IMR-90 (cell line): ENCODE data around the gene EVI5. TPM values are rescaled to one million over a fixed set of nuclear protein-coding genes. Genes with fewer than 3 reads are reported as not detected.
A peak's percentile ranks its signal among the peaks of the same experiment; 100 is the strongest.
"Not testable (repeated sequence)": the region's sequence is repeated elsewhere in the genome, so short reads cannot be mapped to it uniquely, and the experiment has no call there.

Experiments
- ATAC-seq: fragments of 200-7000 bp; cut with Tn5 transposase; 2 replicates; pipeline ENCODE4 v1.9.1; 2020; ENCODE audit warnings: low read depth, mild to moderate bottlenecking, moderate library complexity
- BruUV-seq: library from RNA; stranded (reverse); fragments of 400-500 nt; replicated peaks from 2 replicates; lab custom pipeline; 2021; lab: Mats Ljungman, UMichigan
- CTCF ChIA-PET: fragments of 300-600 bp; formaldehyde crosslinking; extraction: SDS; loops from one replicate; lab custom pipeline; 2021; ENCODE audit warnings: antibody characterized with exemption; lab: Yijun Ruan, JAX
- POLR2A ChIA-PET: fragments of 300-600 bp; sonication (Branson Sonifier 250); formaldehyde crosslinking; loops from one replicate; lab custom pipeline; 2022; ENCODE audit warnings: antibody characterized with exemption; ENCODE audit not compliant: unreplicated experiment; lab: Charles Lee
- DNase-seq: peaks from one replicate; pipeline ENCODE4 v3.0.0; 2013
- H2AFZ ChIP-seq: replicated peaks from 2 replicates; pipeline ENCODE3; 2013; ENCODE audit warnings: low read length, mild to moderate bottlenecking; ENCODE audit not compliant: poor library complexity
- H2AK5ac ChIP-seq: 2 replicates; pipeline ENCODE4 v1.6.1; 2013; ENCODE audit warnings: low read depth, low read length, inconsistent platforms
- H2AK9ac ChIP-seq: replicated peaks from 2 replicates; pipeline ENCODE3; 2013; ENCODE audit warnings: mild to moderate bottlenecking, low read depth, low read length, moderate library complexity; ENCODE audit not compliant: poor library complexity
- H2BK120ac ChIP-seq: 2 replicates; pipeline ENCODE4 v1.6.1; 2013; ENCODE audit warnings: low read depth, low read length, inconsistent platforms
- H2BK15ac ChIP-seq: 3 replicates; pipeline ENCODE4 v1.6.1; 2013; ENCODE audit warnings: low read depth, low read length, inconsistent platforms
- H2BK20ac ChIP-seq: 2 replicates; pipeline ENCODE4 v1.6.1; 2013; ENCODE audit warnings: low read depth, mild to moderate bottlenecking, inconsistent platforms, low read length, moderate library complexity
- H2BK5ac ChIP-seq: 2 replicates; pipeline ENCODE4 v1.6.1; 2013; ENCODE audit warnings: mild to moderate bottlenecking, low read depth, low read length, inconsistent platforms; ENCODE audit not compliant: poor library complexity, severe bottlenecking
- H3K14ac ChIP-seq: replicated peaks from 2 replicates; pipeline ENCODE4 v1.6.1; 2013; ENCODE audit warnings: low read depth, low read length, inconsistent platforms
- H3K18ac ChIP-seq: 2 replicates; pipeline ENCODE4 v1.6.1; 2013; ENCODE audit warnings: low read depth, low read length, control low read depth
- H3K23ac ChIP-seq: 2 replicates; pipeline ENCODE4 v1.6.1; 2013; ENCODE audit warnings: low read depth, low read length, inconsistent platforms
- H3K27ac ChIP-seq: 2 replicates; pipeline ENCODE4 v1.5.1; 2013; ENCODE audit warnings: mild to moderate bottlenecking, control low read depth, low read length; ENCODE audit not compliant: insufficient read depth
- H3K27me3 ChIP-seq: 2 replicates; pipeline ENCODE4 v1.6.1; 2013; ENCODE audit warnings: low read length; ENCODE audit not compliant: control insufficient read depth, insufficient read depth
- H3K36me3 ChIP-seq: 2 replicates; pipeline ENCODE4 v1.6.1; 2013; ENCODE audit warnings: low read length, mixed read lengths; ENCODE audit not compliant: control insufficient read depth, insufficient read depth
- H3K4ac ChIP-seq: 2 replicates; pipeline ENCODE4 v1.6.1; 2013; ENCODE audit warnings: low read depth, low read length, inconsistent platforms
- H3K4me1 ChIP-seq: 2 replicates; pipeline ENCODE4 v1.6.1; 2013; ENCODE audit warnings: low read length, mixed read lengths; ENCODE audit not compliant: control insufficient read depth, insufficient read depth
- H3K4me2 ChIP-seq: 2 replicates; pipeline ENCODE4 v1.6.1; 2013; ENCODE audit warnings: low read depth, mild to moderate bottlenecking, control low read depth, low read length, moderate library complexity
- H3K4me3 ChIP-seq: 2 replicates; pipeline ENCODE4 v1.5.1; 2013; ENCODE audit warnings: low read depth, mild to moderate bottlenecking, control low read depth, low read length, moderate library complexity; ENCODE audit not compliant: insufficient read depth
- H3K56ac ChIP-seq: 2 replicates; pipeline ENCODE4 v1.6.1; 2013; ENCODE audit warnings: low read length, inconsistent platforms; ENCODE audit not compliant: insufficient read depth; ENCODE audit errors: extremely low read depth
- H3K79me1 ChIP-seq, 2 experiments: 2 replicates each; pipeline ENCODE4 v1.6.1; 2013; ENCODE audit warnings: low read length in 2 of 2, inconsistent platforms in 1 of 2, low read depth in 1 of 2
- H3K9ac ChIP-seq: 2 replicates; pipeline ENCODE4 v1.6.1; 2013; ENCODE audit warnings: low read depth, low read length, control low read depth
- H3K9me1 ChIP-seq: 2 replicates; pipeline ENCODE4 v1.6.1; 2013; ENCODE audit warnings: low read length, inconsistent platforms; ENCODE audit not compliant: insufficient read depth
- H3K9me3 ChIP-seq: 2 replicates; pipeline ENCODE4 v1.6.1; 2013; ENCODE audit warnings: low read length; ENCODE audit not compliant: control insufficient read depth, insufficient read depth
- H4K20me1 ChIP-seq: 2 replicates; pipeline ENCODE4 v1.6.1; 2013; ENCODE audit warnings: low read length, inconsistent platforms; ENCODE audit not compliant: insufficient read depth
- H4K5ac ChIP-seq: 2 replicates; pipeline ENCODE4 v1.6.1; 2013; ENCODE audit warnings: mild to moderate bottlenecking, low read depth, low read length, control low read depth
- H4K8ac ChIP-seq, 2 experiments: 2 replicates each; pipeline ENCODE4 v1.6.1; 2013; ENCODE audit warnings: low read depth in 2 of 2, low read length in 2 of 2, control low read depth in 1 of 2, inconsistent platforms in 1 of 2
- H4K91ac ChIP-seq: 2 replicates; pipeline ENCODE4 v1.6.1; 2013; ENCODE audit warnings: low read depth, low read length, inconsistent platforms; ENCODE audit not compliant: insufficient read depth
- MAZ ChIP-seq: IDR thresholded peaks from 2 replicates; pipeline ENCODE4 v1.6.1; 2012; ENCODE audit warnings: low read depth, mild to moderate bottlenecking, low read length, improper control_type of control experiment, moderate library complexity, borderline replicate concordance
- WGBS, 2 experiments: methylation state at CpG; one replicate each; pipeline versions ENCODE4 v1.1.5 to v1.1.7; 2013; ENCODE audit warnings: missing lambda C conversion rate in 2 of 2; ENCODE audit not compliant: insufficient read length in 1 of 2; ENCODE audit errors: extremely low coverage in 2 of 2; 5-methylcytosine and 5-hydroxymethylcytosine counted together
- dilution Hi-C: fragments of 300-500 bp; cut with HindIII; formaldehyde crosslinking; loops from one replicate; pipeline ENCODE4 v1.14.3; 2018; ENCODE audit warnings: low sequenced_read_pairs; ENCODE audit not compliant: unreplicated experiment
- in situ Hi-C: fragments of 300-500 bp; cut with MboI; formaldehyde crosslinking; loops from 3 replicates; pipeline ENCODE4 v1.14.3; 2019; ENCODE audit warnings: low sequenced_read_pairs, inconsistent platforms, mixed read lengths
- intact Hi-C: fragments of 100-400 bp; cut with micrococcal nuclease; formaldehyde crosslinking; loops from 2 replicates; pipeline ENCODE4 v1.10.0; 2022
- polyA plus RNA-seq, 3 experiments: library from polyadenylated mRNA; depleted of rRNA; stranded (reverse); fragments of >200 nt; gene quantifications; 2 replicates each; pipeline ENCODE4 v1.2.3, GENCODE V29; 2012; ENCODE audit warnings: low replicate concordance in 1 of 3
- total RNA-seq: library from RNA; depleted of rRNA; stranded (reverse); fragments of >200 nt; gene quantifications from 2 replicates; pipeline ENCODE4 v1.2.3, GENCODE V29; 2012
- TF ChIP-seq, protein P1 (sequence below): fragments of 150-350 bp; IDR thresholded peaks from 2 replicates; pipeline ENCODE4 v1.6.1; 2017; ENCODE audit warnings: mild to moderate bottlenecking, antibody characterized with exemption, low read length, low read depth

The EVI5 gene
- total and polyA plus RNA-seq, 2 of the 4 experiments (the other 2 are of a cell fraction), result 13.9 to 26.9 TPM

DNA sequence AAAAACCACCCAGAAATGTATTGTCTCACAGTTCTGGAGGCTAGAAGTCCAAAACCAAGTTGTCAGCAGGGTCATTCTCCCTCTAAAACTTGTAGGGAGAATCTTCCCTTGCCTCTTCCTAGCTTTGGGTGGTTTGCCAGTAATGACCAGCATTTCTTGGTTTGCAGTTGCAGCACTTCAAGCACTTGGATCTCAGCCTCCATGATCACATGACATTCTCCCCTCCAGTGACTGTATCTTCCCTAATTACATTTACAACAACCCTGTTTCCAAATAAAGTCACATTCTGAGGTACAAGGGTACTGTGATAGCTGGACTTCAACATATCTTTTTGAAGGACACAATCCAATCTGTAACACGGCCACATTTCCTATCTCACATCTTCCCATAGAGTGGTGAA is 37.2 kb downstream of the EVI5 start:
- TF ChIP-seq, protein P1, sequence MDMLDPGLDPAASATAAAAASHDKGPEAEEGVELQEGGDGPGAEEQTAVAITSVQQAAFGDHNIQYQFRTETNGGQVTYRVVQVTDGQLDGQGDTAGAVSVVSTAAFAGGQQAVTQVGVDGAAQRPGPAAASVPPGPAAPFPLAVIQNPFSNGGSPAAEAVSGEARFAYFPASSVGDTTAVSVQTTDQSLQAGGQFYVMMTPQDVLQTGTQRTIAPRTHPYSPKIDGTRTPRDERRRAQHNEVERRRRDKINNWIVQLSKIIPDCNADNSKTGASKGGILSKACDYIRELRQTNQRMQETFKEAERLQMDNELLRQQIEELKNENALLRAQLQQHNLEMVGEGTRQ, result peak; percentile 12; the same call in 1 of the 2 replicates
- no peak for TF ChIP-seq MAZ
- peaks cover 19 to 41% of the 10 kb centered on the region in 2 experiments for H3K79me1 ChIP-seq
- no peak overlapping the region for H3K27ac ChIP-seq
- no peak overlapping the region for H2BK120ac ChIP-seq
- POLR2A ChIA-PET, result no interaction called here
- H3K4me1 ChIP-seq, result peaks cover 4% of the 10 kb centered on the region; the same call in 1 of the 2 replicates
- H3K9me3 ChIP-seq, result no peaks in the 10 kb centered on the region
- no TSS peak for BruUV-seq
- no peak overlapping the region for H2AK5ac ChIP-seq
- no peak overlapping the region for H4K91ac ChIP-seq
- peak overlapping the region; percentile 10; the same call in 1 of the 2 replicates for H3K4ac ChIP-seq
- DNase-seq (peak; percentile 28), ATAC-seq (peak; percentile 18; the same call in 1 of the 2 replicates)
- WGBS, 2 experiments, result 100% methylated on average over 1 of the region's 1 CpG; no CpG with 5 or more reads in 1 of the 2 experiments
- H2BK5ac ChIP-seq, result no peak overlapping the region
- 0 out of 2 replicates have a peak overlapping the region, but pooled peaks have one; percentile 20 for H4K5ac ChIP-seq
- H4K8ac ChIP-seq, result no peak overlapping the region
- CTCF ChIA-PET, result interaction anchor here (0.6 kb wide), 1 partner anchor 28 kb away, joined by 3 read pairs; no protein-coding TSS in a partner anchor
- no peak overlapping the region for H2BK20ac ChIP-seq
- no peak overlapping the region for H3K4me2 ChIP-seq
- in situ Hi-C loops (no loop called here), intact Hi-C loops (loop anchor here (5.0 kb wide), 1 partner anchor 85 kb away; the partner anchor contains the start of gene RPL5), dilution Hi-C loops (no loop called here)
- no peak overlapping the region for H2AFZ ChIP-seq
- H3K4me3 ChIP-seq, result no peak overlapping the region
- no peak overlapping the region for H3K23ac ChIP-seq
- no peak overlapping the region for H3K9ac ChIP-seq
- no peak overlapping the region for H3K56ac ChIP-seq
- peaks cover 13% of the 10 kb centered on the region; the same call in 1 of the 2 replicates for H4K20me1 ChIP-seq
- no peak overlapping the region; the same call in 1 of the 2 replicates for H3K18ac ChIP-seq
- H3K9me1 ChIP-seq, result peaks cover 11% of the 10 kb centered on the region; the same call in 1 of the 2 replicates
- H2BK15ac ChIP-seq, result no peak overlapping the region
- no peak overlapping the region for H2AK9ac ChIP-seq
- H3K36me3 ChIP-seq, result peaks cover 2% of the 10 kb centered on the region; the same call in 1 of the 2 replicates
- H3K14ac ChIP-seq, result 0 out of 2 replicates have a peak overlapping the region, but pooled peaks have one; percentile 63
- H3K27me3 ChIP-seq, result no peaks in the 10 kb centered on the region

DNA sequence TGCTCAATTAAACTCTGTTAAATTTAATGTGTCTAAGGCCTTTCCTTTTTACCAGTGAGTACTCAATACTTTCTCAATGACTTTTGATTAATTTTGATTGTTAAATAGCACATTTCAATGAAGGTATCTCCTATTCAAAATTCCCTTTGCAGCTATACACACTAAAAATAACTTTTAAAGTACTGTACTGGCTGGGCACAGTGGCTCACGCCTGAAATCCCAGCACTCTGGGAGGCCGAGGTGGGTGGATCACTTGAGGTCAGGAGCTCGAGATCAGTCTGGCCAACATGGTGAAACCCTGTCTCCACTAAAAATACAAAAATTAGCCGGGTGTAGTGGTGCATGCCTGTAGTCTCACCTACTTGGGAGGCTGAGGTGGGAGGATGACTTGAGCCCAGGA is 38.7 kb downstream of the EVI5 start:
- H2BK5ac ChIP-seq, H2AK5ac ChIP-seq, H4K8ac ChIP-seq, H3K23ac ChIP-seq, H3K27ac ChIP-seq, POLR2A ChIA-PET, H4K91ac ChIP-seq, H4K5ac ChIP-seq, H2BK15ac ChIP-seq, H2AFZ ChIP-seq, H3K4me2 ChIP-seq, H3K56ac ChIP-seq, H3K36me3 ChIP-seq, H3K14ac ChIP-seq, ATAC-seq, BruUV-seq, H3K9me3 ChIP-seq, in situ Hi-C loops, H3K4me1 ChIP-seq, H3K9ac ChIP-seq, H3K9me1 ChIP-seq, H3K27me3 ChIP-seq, H3K4ac ChIP-seq, dilution Hi-C loops, DNase-seq, H2BK120ac ChIP-seq, H2AK9ac ChIP-seq, H3K18ac ChIP-seq, H2BK20ac ChIP-seq, H3K4me3 ChIP-seq: not testable (repeated sequence)
- CTCF ChIA-PET, result interaction anchor here (0.6 to 1.2 kb wide), 2 partner anchors 10 to 861 kb away, joined by 4 read pairs; no protein-coding TSS in a partner anchor
- Histone ChIP-seq H4K20me1 (peaks cover 10% of the 10 kb centered on the region; the same call in 1 of the 2 replicates), H3K79me1 (peaks cover 15 to 27% of the 10 kb centered on the region in 2 experiments)
- intact Hi-C loops, result loop anchor here (5.0 kb wide), 1 partner anchor 86 kb away; the partner anchor contains the start of gene RPL5
- WGBS, 2 experiments, result no CpG with 5 or more reads among the region's 4 CpGs
